ENCODE measurements around the gene PLA2G4F.

The PLA2G4F gene

GRCh38 chr15:42185801-42186200 lies 29.4 kb upstream of the PLA2G4F start:
- no peaks in the 10 kb centered on the region for H3K27me3 ChIP-seq
- H3K4me1 ChIP-seq (ENCODE audit: control insufficient read depth in 1 of 2, insufficient read depth in 1 of 2, low read depth in 1 of 2, low read length in 1 of 2) = no peaks in the 10 kb centered on the region
- no peak for TF ChIP-seq CTCF (IDR thresholded peaks at IDR 0.05)
- no peaks in the 10 kb centered on the region for H3K9me3 ChIP-seq
- H3K36me3 ChIP-seq = peaks cover 97% of the 10 kb centered on the region
- no peak overlapping the region for H3K4me3 ChIP-seq (ENCODE audit: low read depth in 1 of 2, low read length in 1 of 2)
- no peak overlapping the region for H3K27ac ChIP-seq

DNA sequence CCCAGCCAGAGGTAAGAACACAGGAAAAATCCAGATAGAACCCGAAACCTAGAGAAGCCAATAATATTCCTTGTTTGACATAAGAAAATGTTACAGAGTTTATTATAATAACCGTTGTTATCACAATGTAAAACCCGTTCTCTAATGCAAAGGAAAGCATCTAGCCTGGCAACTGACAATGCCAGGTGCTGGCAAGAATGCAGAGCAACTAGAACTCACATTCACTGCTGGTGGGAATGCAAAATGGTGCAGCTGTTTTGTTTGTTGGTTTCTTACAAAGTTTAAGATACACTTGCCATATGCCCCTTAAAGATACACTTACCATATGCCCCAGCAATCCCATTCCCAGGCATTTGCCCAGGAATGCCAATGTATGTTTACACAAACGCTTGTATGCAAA lies 28.3 kb upstream of the PLA2G4F start:
- H3K9me3 ChIP-seq = no peaks in the 10 kb centered on the region
- H3K4me1 ChIP-seq (ENCODE audit: control insufficient read depth in 1 of 2, insufficient read depth in 1 of 2, low read depth in 1 of 2, low read length in 1 of 2) = no peaks in the 10 kb centered on the region
- H3K36me3 ChIP-seq = peaks cover 97% of the 10 kb centered on the region
- no peak for TF ChIP-seq CTCF (IDR thresholded peaks at IDR 0.05)
- no peaks in the 10 kb centered on the region for H3K27me3 ChIP-seq
- H3K4me3 ChIP-seq (ENCODE audit: low read depth in 1 of 2, low read length in 1 of 2) = no peak overlapping the region
- peak overlapping the region; percentile 31 for H3K27ac ChIP-seq

DNA sequence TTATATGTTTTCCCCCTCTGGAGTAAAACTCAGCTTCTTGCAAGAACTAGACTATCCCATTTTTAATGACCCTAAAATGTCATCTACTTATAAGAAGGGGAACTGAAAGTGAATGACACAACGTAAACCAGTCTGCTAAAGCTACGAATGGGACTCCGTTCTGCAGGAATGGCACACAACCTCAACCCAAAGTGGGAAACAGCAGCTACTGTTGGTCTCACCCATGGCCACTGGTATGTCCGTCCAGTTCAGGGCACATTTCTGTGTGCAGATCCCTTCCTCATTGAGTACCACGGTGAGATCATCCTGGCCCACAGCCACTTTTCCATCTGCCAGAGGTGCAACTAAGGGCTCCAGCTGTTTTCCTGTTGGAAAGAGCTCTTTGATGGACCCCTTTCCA lies 27.9 kb upstream of the PLA2G4F start:
- Histone ChIP-seq H3K9me3 (no peaks in the 10 kb centered on the region), H3K4me3 (ENCODE audit: low read depth in 1 of 2, low read length in 1 of 2) (no peak overlapping the region), H3K36me3 (peaks cover 97% of the 10 kb centered on the region), H3K27me3 (no peaks in the 10 kb centered on the region), H3K4me1 (ENCODE audit: control insufficient read depth in 1 of 2, insufficient read depth in 1 of 2, low read depth in 1 of 2, low read length in 1 of 2) (no peaks in the 10 kb centered on the region), H3K27ac (peak overlapping the region; percentile 31)
- TF ChIP-seq CTCF (IDR thresholded peaks at IDR 0.05) = no peak

GRCh38 chr15:42182961-42183360 lies 26.5 kb upstream of the PLA2G4F start:
- no peak overlapping the region for H3K4me3 ChIP-seq (ENCODE audit: low read depth in 1 of 2, low read length in 1 of 2)
- no peak for TF ChIP-seq CTCF (IDR thresholded peaks at IDR 0.05)
- peaks cover 97% of the 10 kb centered on the region for H3K36me3 ChIP-seq

GRCh38 chr15:42182328-42182886 lies 26.0 kb upstream of the PLA2G4F start:
- Histone ChIP-seq H3K4me3 (ENCODE audit: low read depth in 1 of 2, low read length in 1 of 2) (no peak overlapping the region), H3K36me3 (peaks cover 97% of the 10 kb centered on the region), H3K9me3 (no peaks in the 10 kb centered on the region), H3K27ac (peak overlapping the region; percentile 59), H3K4me1 (ENCODE audit: control insufficient read depth in 1 of 2, insufficient read depth in 1 of 2, low read depth in 1 of 2, low read length in 1 of 2) (no peaks in the 10 kb centered on the region), H3K27me3 (no peaks in the 10 kb centered on the region)
- no peak for TF ChIP-seq CTCF (IDR thresholded peaks at IDR 0.05)

More at GRCh38 chr15:42182961-42183360, 26.5 kb upstream of the PLA2G4F start:
- Histone ChIP-seq H3K27ac (peak overlapping the region; percentile 59), H3K9me3 (no peaks in the 10 kb centered on the region), H3K27me3 (no peaks in the 10 kb centered on the region), H3K4me1 (ENCODE audit: control insufficient read depth in 1 of 2, insufficient read depth in 1 of 2, low read depth in 1 of 2, low read length in 1 of 2) (no peaks in the 10 kb centered on the region)

- no peaks in the 10 kb centered on the region for H3K27me3 ChIP-seq
- no peak overlapping the region for H3K27ac ChIP-seq
- no peaks in the 10 kb centered on the region for H3K9me3 ChIP-seq
- H3K4me1 ChIP-seq (ENCODE audit: control insufficient read depth in 1 of 2, insufficient read depth in 1 of 2, low read depth in 1 of 2, low read length in 1 of 2) = no peaks in the 10 kb centered on the region
- TF ChIP-seq CTCF (IDR thresholded peaks at IDR 0.05) = no peak
- peaks cover 98% of the 10 kb centered on the region for H3K36me3 ChIP-seq
- no peak overlapping the region for H3K4me3 ChIP-seq (ENCODE audit: low read depth in 1 of 2, low read length in 1 of 2)
These were observed 21.6 kb upstream of the PLA2G4F start for GRCh38 chr15:42178056-42178455.
